ENCODE measurements around the gene TMEM266.

TMEM266 gene

DNA sequence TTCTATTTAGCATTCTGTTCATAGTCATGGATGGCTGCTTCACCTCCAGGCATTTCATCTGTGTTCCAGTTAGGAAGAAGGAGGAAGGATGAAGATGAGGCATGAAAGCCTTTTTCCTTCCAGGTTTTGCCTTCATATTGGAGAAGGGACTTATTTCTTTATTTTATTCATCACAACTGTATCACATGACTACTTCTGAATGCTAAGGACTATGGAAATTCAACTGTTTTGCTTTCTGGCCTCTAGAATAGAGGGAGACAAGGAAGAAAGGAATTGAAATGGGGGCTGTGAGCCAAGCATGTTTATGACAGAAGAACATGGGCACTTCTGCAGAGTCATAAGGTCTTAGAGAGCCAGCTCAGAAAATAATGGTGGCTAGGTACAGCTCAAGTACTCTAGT, 10.4 kb downstream of the TMEM266 start:
- DNase-seq (ENCODE audit: low spot score) = no peak

DNA sequence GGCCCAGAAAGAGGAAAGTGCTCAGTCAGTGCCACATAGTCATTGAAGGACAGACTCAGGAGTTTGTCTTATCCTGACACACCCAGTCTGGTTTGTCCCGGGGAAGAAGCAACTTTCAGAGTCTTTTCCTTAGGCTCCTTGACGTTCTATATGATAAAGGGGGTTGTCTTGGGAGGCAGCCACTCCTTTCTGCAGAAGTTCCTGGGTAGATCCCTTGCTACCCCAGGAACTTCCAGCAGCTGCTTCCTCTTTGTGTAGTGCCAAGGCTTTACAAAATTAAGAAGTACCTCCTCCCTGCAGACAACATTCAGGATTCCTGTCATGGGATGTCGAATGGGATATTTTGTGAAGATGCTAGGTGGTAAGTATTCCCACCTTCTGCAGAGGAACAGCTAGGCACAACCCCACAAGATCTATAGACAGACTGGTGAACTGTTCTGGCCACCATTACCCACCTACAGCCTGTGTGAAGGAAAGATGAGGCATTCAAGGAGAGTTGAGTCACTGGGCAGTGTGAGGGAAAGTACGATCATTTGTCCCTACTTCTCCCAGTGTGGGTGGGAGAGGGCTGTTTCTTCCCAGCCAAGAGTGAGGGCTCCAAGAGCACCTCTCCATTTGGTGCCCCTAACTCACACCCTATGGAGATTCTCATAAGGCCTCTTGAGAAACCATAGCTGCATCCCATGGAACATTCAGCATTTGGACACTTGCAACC, 11.3 kb downstream of the TMEM266 start:
- no peak for DNase-seq (ENCODE audit: low spot score)

DNA sequence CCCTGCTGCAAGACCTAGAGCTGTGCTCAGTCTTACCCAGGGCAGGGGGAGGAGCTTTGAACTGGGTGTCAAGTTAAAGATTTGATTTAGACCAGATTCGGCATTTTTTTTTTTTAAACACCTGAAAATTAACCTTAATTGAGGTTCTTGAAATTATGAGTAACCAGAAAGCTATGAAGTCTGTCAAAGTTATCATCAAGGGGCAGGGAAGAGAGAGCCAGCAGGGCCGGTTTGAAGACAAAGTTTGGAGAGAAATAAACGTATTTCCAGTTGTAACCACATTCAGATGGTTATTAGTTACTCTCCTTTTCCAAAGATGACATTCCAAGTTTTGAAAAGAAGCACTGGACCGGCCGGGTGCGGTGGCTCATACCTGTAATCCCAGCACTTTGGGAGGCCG, 12.0 kb downstream of the TMEM266 start:
- no peak for DNase-seq (ENCODE audit: low spot score)

DNA sequence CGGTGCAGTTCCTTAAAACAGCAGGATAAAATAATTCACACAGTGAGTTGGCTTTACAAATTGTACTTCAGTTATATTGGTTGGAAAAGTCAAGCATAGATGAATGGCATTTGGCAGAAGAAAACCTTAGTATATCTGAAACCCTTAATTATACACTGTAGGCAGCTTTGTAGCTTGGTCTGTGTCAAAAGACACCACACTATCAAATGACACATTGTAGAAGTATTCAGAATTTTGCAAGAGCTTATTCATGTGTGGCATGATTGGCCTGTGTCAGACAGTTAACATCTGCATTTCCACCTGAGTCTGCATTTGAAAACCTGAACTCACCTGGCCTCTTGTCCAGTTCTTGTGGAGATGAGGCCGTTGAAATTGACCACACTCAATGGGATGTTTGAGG, 13.8 kb downstream of the TMEM266 start:
- DNase-seq (ENCODE audit: low spot score) = no peak

DNA sequence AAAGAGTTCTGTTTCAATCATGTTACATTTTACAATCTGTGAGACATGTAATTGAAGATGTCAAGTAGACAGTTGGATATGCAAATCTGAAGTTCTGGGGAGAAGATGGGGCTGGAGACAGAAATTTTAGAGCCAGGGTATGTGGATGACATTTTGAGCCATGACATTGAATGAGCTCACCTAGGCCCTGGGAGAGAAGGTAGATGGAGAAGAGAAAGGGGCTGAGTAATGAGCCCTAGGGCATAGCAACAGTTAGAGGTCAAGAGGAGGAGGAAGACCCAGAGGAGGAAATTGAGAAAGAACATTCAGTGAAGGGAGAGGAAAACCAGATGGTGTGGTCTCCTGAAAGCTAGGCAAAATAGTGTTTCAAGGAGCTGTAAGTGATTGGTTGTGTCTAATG, 15.3 kb downstream of the TMEM266 start:
- no peak for DNase-seq (ENCODE audit: low spot score)

DNA sequence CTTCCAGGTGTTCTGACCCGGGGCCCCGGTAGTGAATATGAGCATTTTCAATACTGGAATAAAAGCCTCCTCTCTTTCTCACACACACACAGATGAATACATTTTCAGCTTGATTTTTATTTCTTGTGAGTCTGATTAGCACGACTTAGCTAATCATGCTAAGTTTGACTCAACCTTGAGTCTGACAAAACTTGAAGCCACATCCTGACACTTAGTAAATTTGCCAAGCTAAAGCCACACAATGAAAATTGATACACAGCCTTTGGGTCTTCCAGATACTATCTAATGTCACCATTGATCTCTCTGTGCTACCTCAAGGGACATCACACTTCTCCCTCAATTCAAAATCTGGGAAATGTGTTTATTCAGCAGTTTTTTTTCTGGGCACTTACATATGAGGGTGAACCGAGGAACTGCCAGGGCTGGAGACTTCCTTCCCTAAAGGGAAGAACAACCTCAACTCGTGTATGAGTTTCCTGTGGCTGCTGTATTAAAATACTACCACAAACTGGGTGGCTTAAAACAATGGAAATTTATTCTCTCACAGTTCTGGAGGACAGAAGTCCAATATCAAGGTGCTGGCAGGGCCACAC, 18.6 kb downstream of the TMEM266 start:
- DNase-seq (ENCODE audit: low spot score) = no peak

DNA sequence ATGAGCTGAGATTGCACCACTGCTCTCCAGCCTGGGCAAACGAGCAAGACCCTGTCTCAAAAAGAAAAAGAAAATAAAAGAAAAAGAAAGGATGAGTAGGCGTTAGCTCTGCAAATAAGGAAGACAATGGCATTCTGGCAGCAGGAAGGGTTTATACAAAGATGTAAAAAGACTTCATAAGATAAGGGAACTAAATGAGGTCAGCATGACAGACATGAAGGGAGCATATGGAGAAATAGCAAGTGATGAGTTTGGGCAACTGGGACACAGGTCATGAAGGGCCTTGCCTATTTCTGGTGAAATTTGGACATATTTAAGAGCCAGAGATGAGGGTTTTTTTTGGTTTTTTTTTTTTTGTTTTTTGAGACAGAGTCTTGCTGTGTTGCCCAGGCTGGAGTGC, 24.5 kb downstream of the TMEM266 start:
- no peak for DNase-seq (ENCODE audit: low spot score)

DNA sequence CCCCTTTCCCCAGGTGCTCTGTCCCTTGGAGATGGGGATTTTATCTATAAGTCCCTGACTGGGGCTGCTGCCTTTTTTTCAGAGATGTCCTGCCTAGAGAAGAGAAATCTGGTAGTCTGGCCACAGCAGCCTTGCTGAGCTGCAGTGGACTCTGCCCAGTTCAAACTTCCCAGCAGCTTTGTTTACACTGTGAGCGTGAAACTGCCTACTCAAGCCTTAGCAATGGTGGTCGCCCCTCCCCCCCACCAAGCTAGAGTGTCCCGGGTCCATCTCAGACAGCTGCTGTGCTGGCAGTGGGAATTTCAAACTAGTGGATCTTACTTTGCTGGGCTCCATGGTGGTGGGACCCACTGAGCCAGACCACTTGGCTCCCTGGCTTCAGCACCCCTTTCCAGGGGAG, 38.9 kb downstream of the TMEM266 start:
- no peak for DNase-seq (ENCODE audit: low spot score)

DNA sequence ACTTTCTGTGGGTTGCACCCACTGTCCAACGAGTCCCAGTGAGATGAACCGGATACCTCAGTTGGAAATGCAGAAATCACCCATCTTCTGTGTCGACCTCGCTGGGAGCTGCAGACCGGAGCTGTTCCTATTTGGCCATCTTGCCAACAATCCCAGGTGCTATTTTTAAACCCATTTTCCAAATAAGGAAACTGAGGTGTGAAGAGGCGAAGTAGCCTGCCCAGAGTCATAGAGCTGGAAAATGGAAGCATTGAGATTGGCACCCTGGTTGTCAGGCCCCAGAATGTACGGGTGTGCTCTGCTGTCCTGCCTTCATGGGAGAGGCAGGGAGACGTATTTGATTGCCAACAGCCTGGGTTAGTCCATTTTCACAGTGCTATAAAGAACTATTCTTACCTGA, 39.6 kb downstream of the TMEM266 start:
- no peak for DNase-seq (ENCODE audit: low spot score)

DNA sequence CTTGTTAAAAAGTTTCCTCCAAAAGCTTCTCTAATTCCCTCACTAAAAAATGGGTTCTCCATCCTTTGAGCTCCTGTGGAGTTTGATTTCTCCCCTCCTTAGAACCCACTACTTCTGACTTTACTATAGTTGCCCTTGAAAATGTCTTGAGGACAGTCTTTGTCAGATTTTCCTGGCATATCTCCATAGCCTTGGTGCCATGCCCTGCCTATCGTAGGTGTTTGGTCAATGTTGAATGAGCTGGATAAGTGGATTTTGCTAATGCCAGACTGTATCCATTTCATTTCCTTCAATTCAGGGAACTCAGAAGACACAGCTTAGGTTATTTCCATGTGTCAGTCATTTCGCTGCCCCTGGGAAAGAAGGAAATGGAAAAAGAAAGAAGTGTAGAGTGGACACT, 40.6 kb downstream of the TMEM266 start:
- DNase-seq (ENCODE audit: low spot score) = no peak

DNA sequence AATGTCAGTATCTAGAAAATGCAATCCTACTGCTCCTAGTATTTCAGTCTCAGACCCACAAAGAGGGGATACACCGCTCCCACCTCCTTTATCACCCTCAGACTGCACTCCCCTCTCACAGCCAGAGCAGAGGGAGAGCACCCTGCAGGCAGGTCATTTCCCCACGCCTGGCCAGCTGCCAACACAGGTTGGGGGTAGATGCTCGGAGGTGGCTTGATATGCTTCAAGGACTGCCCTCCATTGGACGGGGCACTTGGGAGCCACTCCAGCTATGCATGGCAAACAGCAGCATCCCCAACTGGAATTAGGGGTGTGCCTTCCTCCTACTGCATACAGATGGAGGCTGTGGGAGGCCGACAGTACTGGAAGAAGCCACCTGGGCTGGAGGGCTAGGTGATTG, 41.9 kb downstream of the TMEM266 start:
- DNase-seq (ENCODE audit: low spot score) = no peak

DNA sequence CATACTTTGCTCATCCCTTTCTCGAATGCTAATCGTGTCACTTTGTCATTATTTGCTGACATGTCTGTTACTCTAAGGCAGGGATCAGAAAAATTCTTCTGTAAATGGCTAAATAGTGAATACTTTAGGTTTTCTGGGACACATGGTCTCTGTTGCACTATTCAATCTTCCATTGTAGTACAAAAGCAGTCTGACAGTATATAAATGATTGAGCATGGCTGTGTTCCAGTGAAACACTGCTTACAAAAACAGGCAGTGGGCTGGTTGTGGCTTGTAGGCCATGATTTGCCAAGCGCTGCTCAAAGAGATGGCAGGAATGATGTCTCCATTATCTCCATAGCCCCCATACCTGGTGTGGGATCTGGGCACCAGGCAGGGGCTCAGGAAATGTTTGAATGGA, 45.6 kb downstream of the TMEM266 start:
- DNase-seq (ENCODE audit: low spot score) = no peak

DNA sequence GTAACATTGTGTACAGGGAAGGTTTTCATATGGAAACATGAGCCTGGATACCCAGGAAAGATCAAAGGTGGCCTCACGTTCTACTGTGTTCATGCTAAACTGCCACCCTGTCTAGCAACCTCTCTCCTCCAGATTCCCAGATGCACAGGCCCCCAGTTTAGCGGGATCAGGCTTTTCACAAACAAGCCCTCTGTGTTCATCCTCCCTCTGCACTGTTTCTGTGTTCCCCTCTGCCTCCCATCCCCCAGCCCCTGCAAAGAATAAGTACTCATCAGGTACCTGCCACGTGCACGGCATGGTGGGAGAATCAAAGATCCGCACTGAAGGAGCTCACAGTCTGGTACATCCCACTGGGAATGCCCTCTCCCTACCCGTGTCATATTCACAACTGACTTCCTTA, 46.1 kb downstream of the TMEM266 start:
- no peak for DNase-seq (ENCODE audit: low spot score)

DNA sequence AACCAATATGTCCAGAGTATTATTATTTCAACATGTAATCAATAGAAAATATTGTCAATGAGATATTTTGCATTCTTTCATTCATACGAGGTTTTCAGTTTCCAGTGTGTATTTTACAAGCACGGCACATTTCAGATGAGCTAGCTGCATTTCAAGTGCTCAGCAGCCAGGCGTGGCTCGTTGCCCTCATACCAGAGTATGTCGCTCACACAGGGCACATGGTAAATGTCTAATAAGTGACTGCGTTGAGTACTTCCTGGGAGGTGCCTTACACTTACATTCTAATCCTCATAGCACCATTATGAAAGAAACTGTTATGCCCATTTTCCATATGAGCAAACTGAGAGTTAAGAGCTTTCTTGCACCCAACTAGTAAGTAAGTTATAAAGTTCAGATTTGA, 47.4 kb downstream of the TMEM266 start:
- peak; percentile 21 for DNase-seq (ENCODE audit: low spot score)

DNA sequence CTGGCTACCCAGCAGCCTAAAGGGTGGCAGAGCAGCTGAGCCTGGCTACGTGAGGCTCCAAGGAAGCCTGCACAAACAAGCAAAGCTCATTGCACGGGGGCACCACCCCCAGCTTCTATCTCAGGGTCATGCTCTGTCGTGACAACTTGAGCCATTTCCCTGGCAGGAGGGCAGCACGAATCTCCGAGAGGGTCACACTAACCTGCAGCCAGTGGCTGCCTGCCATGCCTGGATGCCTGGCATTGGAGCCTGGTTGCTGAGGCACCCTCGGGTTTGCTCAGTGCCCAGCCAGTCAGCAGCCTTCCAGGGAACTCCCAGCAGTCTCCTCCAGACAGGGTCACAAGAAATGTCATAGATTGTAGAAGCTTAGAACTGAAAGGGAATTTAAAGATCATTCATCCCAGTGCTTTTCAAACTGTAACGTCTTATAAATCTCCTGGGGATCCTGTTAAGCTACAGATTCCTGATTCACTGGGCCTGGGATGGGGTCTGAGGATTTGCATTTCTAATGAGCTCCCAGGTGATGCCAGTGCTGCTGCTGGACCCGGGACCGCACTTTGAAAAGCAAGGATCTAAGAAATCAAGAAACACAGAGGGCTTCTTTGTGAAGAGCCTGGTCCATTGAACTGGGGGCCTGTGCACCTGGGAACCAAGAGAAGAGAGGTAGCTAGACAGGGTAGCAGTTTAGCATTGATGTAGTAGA, 48.4 kb downstream of the TMEM266 start:
- DNase-seq (ENCODE audit: low spot score) = no peak

DNA sequence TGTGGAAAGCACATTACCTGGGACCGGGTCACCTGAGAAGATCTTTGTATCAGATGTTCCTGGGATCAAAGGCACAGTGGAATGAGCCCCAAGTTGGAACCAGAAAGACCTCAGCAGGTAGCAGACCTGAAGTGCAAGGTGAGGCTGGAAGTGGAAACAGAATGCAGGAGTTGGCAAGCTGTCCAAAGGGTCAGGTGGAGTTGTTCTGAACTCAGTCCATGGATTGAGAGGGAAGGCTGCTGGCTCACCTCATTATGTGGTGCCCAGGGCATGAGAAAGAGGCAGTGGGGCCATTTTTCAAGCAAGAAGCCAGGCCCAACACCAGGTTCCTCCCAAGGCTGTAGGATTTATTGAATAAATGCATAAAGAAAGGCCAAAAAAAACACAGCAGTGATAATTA, 49.3 kb downstream of the TMEM266 start:
- no peak for DNase-seq (ENCODE audit: low spot score)

DNA sequence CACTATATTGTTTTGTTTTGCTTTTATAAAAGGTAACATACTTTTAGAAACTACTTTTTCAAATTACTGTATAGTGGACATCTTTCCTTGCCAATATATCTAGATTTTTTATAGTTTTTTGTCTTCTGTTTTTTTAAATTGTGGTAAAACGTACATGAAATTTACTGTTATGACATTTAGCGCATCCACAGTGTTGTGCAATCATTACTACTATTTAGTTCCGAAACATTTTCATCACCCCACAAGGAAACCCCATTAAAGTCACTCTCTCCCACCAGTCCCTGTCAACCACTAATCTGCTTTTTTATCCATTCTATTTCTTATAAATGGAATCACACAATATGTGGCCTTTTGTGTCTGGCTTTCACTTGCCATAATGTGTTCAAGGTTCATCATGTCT, 54.8 kb downstream of the TMEM266 start:
- DNase-seq (ENCODE audit: low spot score) = no peak

DNA sequence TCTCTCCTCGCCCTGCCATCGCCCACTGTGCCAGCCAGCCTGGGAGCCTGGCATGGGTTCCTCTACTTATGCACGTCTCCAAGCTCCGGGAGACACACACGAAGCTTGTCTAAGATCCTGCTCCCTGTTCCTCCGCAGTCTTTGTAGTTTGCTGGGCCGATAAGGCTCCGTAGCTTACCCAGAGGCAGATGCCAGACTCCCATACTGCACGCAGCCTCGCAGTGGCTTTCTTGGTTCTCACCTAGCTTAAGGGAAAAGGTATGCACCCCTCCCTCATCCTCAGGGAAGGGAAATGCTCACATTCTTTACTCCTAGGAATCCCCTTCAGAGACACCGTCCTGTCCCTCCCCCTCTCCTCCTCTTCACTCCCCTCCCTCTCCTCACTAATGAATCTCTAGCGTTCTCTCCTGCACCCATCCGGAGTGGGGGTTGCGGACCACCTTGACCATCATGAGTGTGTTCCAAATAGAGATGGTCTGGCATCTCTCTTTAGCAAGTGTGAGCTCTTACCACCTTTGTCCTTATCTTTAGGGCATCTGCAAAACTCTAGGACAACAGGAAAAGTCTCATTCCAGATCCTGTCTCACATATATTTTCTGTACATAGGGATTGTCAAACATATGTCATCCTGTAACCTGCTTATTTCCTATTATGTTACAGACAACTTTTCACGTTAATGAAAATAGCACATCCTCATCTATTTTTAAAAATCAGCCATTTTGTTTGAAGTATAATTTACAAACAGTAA, 56.5 kb downstream of the TMEM266 start:
- DNase-seq (ENCODE audit: low spot score) = no peak

DNA sequence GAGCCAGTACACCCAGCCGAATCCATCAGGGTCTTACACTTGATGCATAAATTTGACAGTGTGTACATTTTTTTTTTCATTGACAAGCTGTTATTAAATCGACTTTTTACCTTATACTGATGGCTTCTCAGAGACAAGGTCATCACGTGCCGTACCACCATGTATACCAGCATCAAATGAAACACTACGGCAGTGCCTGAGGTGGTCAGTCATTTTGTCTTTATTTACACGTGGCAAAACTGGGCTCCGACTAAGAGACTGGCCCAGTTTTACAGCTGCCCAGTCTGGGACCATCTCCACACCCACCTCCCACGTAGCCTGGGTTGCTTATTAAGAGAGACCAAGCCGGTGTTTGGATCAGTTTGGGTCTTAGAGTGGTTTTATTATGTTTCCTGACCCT, 57.4 kb downstream of the TMEM266 start:
- no peak for DNase-seq (ENCODE audit: low spot score)

DNA sequence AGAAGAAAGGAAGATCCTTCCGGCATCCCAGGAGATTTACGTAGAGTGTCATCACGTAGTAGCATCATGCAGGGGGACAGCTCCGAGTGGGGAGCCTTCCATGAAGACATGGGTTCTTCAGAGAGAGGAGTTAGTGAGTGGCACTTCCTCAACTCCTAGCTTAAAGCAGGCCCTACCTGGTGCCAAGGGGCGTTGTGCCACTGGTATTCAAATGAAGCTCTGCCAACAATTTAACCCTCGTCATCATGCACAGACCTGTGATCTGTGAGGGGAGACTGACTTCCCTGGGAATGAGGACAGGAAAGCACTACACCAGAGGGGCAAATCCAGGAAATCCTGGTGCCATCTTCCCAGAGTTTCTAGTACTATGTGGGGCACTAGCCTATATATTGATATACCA, 59.0 kb downstream of the TMEM266 start:
- DNase-seq (ENCODE audit: low spot score) = no peak

DNA sequence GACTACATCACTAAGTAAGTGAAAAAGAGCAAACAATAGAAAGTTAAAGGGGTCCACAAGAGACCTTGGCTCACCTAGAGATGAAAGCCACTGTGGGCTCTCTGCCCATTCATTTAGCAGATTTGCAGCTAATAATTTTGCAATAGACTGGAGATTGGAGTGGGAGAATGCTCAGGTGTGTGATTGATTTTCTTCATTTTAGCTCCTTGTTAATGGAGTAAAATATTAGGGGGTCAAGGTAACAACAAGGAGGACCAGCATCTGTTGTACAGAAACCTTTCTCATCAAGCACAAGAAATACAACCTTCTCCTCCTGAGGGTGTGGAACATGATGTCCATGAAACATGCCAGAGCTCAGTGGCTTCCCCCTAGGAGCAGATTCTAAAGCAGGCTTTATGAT, 63.2 kb downstream of the TMEM266 start:
- no peak for DNase-seq (ENCODE audit: low spot score)

DNA sequence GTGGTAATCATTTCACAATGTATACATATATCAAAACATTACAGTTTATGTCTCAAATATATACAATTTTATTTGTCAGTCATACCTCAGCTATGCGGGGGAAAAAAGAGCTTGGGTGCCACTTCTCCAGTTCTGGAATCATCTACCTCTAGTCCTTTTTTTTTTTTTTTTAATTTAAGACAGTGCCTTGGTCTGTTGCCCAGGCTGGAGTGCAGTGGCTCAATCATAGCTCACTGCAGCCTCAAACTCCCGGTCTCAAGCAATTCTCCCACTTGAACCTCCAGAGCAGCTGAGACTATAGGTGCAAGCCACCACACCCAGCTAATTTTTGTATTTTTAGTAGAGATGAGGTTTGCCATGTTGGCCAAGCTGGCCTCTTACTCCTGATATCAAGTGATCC, 67.4 kb downstream of the TMEM266 start:
- no peak for DNase-seq (ENCODE audit: low spot score)

DNA sequence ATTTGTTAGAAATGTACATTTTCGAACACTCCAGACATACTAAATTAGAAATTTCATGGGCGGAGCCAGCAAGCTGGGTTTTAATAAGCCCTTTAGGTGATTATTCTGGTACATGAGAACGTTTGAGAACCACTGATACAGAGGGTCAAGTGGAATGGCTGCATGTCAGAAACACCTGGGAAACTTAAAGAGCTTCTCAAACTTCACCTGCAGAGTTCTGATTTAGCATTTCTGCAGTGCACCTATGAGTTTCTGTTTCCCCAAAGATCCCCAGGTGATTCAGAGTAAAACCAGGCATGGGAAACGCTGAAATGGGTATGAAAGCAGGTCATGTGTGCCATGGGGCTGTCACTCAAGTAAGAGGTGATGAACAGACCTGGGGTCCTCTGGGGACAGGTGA, 68.1 kb downstream of the TMEM266 start:
- no peak for DNase-seq (ENCODE audit: low spot score)
